PFSK-1 (cell line): ENCODE results near the gene ZDHHC8.

Experiments
- FOXP2 ChIP-seq: optimal IDR thresholded peaks from 2 replicates; pipeline ENCODE3; 2011; ENCODE audit warnings: borderline replicate concordance, control low read depth, inconsistent platforms; ENCODE audit not compliant: insufficient read depth; ENCODE audit errors: extremely low read length, extremely low read depth
- POLR2AphosphoS5 ChIP-seq: IDR thresholded peaks from 2 replicates; pipeline ENCODE4 v1.6.1; 2012; ENCODE audit warnings: low read depth, mild to moderate bottlenecking, control low read depth, low read length, moderate library complexity

DNA sequence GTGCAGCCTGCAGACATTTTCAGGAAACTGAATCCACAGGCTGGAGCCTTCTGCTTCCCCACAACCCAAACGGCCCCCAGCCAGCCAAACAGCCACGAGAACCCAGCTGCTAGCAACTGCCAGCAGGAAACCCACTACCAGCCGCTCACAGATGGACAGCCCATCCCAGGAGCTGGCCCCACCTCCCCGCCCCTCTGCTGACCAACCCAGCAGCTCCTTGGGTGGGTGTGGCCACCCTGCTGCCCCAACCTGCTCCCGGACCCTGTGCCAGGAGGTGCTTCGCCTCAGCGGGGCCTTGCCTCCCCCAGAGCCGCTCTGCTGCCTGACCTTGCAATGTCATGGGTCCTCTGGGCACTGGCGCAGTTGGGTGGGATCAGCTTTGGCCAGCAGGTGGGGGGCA, 27.5 kb downstream of the ZDHHC8 start:
- TF ChIP-seq POLR2AphosphoS5, result no peak
- no peak for TF ChIP-seq FOXP2
